ENCODE data around the gene FIBCD1. TPM values are rescaled to one million over a fixed set of nuclear protein-coding genes. Genes with fewer than 3 reads are reported as not detected.
A peak's percentile ranks its signal among the peaks of the same experiment; 100 is the strongest.

FIBCD1 gene
- total RNA-seq, 1 donor from 2014 or later, result not detected

- intact Hi-C loops (cut with micrococcal nuclease), result loop anchor here (1.0 to 5.0 kb wide), 2 partner anchors 75 to 229 kb away; no protein-coding TSS in a partner anchor
- Mint-ChIP-seq H3K36me3 (ENCODE audit: low read depth) (no peaks in the 10 kb centered on the region), H3K27ac (no peak overlapping the region), H3K4me3 (no peak overlapping the region), H3K27me3 (peaks cover 38% of the 10 kb centered on the region), H3K9me3 (no peaks in the 10 kb centered on the region), H3K4me1 (peaks cover 6% of the 10 kb centered on the region)
- DNase-seq, result peak; percentile 92
These were observed 1.9 kb upstream of the FIBCD1 start for GRCh38 chr9:130940693-130941576.

- Mint-ChIP-seq H3K27ac (no peak overlapping the region), H3K27me3 (peaks cover 44% of the 10 kb centered on the region), H3K4me1 (peaks cover 6% of the 10 kb centered on the region), H3K36me3 (ENCODE audit: low read depth) (no peaks in the 10 kb centered on the region), H3K9me3 (no peaks in the 10 kb centered on the region), H3K4me3 (no peak overlapping the region)
- DNase-seq, result no peak
- intact Hi-C loops (cut with micrococcal nuclease), result loop anchor here (5.0 kb wide), 1 partner anchor 228 kb away; no protein-coding TSS in a partner anchor
These were observed 1.0 kb upstream of the FIBCD1 start for GRCh38 chr9:130940027-130940549.

GRCh38 chr9:130939405-130940026, 469 bp upstream of the FIBCD1 start:
- Mint-ChIP-seq H3K27me3 (peaks cover 48% of the 10 kb centered on the region), H3K4me1 (peaks cover 6% of the 10 kb centered on the region), H3K36me3 (ENCODE audit: low read depth) (no peaks in the 10 kb centered on the region), H3K27ac (no peak overlapping the region), H3K4me3 (no peak overlapping the region), H3K9me3 (no peaks in the 10 kb centered on the region)
- no peak for DNase-seq
- intact Hi-C loops (cut with micrococcal nuclease), result loop anchor here (5.0 kb wide), 1 partner anchor 227 kb away; no protein-coding TSS in a partner anchor

- no peaks in the 10 kb centered on the region for H3K9me3 Mint-ChIP-seq
- peak overlapping the region; percentile 51 for H3K4me3 Mint-ChIP-seq
- no peak overlapping the region for H3K27ac Mint-ChIP-seq
- no peaks in the 10 kb centered on the region for H3K36me3 Mint-ChIP-seq (ENCODE audit: low read depth)
- peaks cover 48% of the 10 kb centered on the region for H3K27me3 Mint-ChIP-seq
- H3K4me1 Mint-ChIP-seq, result peaks cover 6% of the 10 kb centered on the region
- DNase-seq, result no peak
- intact Hi-C loops (cut with micrococcal nuclease), result no loop called here
These were observed 829 bp downstream of the FIBCD1 start for GRCh38 chr9:130938184-130938651.

GRCh38 chr9:130937146-130938076, 1.6 kb downstream of the FIBCD1 start:
- H3K27me3 Mint-ChIP-seq, result peaks cover 55% of the 10 kb centered on the region
- peaks cover 6% of the 10 kb centered on the region for H3K4me1 Mint-ChIP-seq
- DNase-seq, result no peak
- intact Hi-C loops (cut with micrococcal nuclease), result no loop called here
- H3K4me3 Mint-ChIP-seq, result peak overlapping the region; percentile 51
- H3K27ac Mint-ChIP-seq, result no peak overlapping the region
- H3K9me3 Mint-ChIP-seq, result no peaks in the 10 kb centered on the region
- no peaks in the 10 kb centered on the region for H3K36me3 Mint-ChIP-seq (ENCODE audit: low read depth)

GRCh38 chr9:130936285-130937117, 2.5 kb downstream of the FIBCD1 start:
- H3K4me3 Mint-ChIP-seq, result peak overlapping the region; percentile 17
- peaks cover 59% of the 10 kb centered on the region for H3K27me3 Mint-ChIP-seq
- intact Hi-C loops (cut with micrococcal nuclease), result no loop called here
- H3K4me1 Mint-ChIP-seq, result peaks cover 6% of the 10 kb centered on the region
- no peaks in the 10 kb centered on the region for H3K9me3 Mint-ChIP-seq
- no peak for DNase-seq
- no peak overlapping the region for H3K27ac Mint-ChIP-seq
- no peaks in the 10 kb centered on the region for H3K36me3 Mint-ChIP-seq (ENCODE audit: low read depth)

- Mint-ChIP-seq H3K36me3 (ENCODE audit: low read depth) (no peaks in the 10 kb centered on the region), H3K4me1 (peaks cover 4% of the 10 kb centered on the region), H3K4me3 (no peak overlapping the region), H3K9me3 (no peaks in the 10 kb centered on the region), H3K27me3 (peaks cover 54% of the 10 kb centered on the region), H3K27ac (no peak overlapping the region)
- DNase-seq, result no peak
- intact Hi-C loops (cut with micrococcal nuclease), result no loop called here
These were observed 3.3 kb downstream of the FIBCD1 start for GRCh38 chr9:130935648-130936271.

GRCh38 chr9:130934702-130935647, 4.1 kb downstream of the FIBCD1 start:
- intact Hi-C loops (cut with micrococcal nuclease), result no loop called here
- no peak for DNase-seq
- Mint-ChIP-seq H3K4me1 (peaks cover 2% of the 10 kb centered on the region), H3K9me3 (no peaks in the 10 kb centered on the region), H3K36me3 (ENCODE audit: low read depth) (no peaks in the 10 kb centered on the region), H3K27me3 (peaks cover 47% of the 10 kb centered on the region), H3K4me3 (no peak overlapping the region), H3K27ac (no peak overlapping the region)

- no peak for DNase-seq
- intact Hi-C loops (cut with micrococcal nuclease), result no loop called here
- Mint-ChIP-seq H3K4me3 (no peak overlapping the region), H3K4me1 (peaks cover 2% of the 10 kb centered on the region), H3K9me3 (no peaks in the 10 kb centered on the region), H3K27me3 (peaks cover 46% of the 10 kb centered on the region), H3K27ac (no peak overlapping the region), H3K36me3 (ENCODE audit: low read depth) (no peaks in the 10 kb centered on the region)
These were observed 4.8 kb downstream of the FIBCD1 start for GRCh38 chr9:130934246-130934645.

- Mint-ChIP-seq H3K9me3 (no peaks in the 10 kb centered on the region), H3K4me1 (no peaks in the 10 kb centered on the region), H3K27ac (no peak overlapping the region), H3K27me3 (peaks cover 44% of the 10 kb centered on the region), H3K4me3 (no peak overlapping the region), H3K36me3 (ENCODE audit: low read depth) (no peaks in the 10 kb centered on the region)
- no peak for DNase-seq
- intact Hi-C loops (cut with micrococcal nuclease), result no loop called here
These were observed 5.7 kb downstream of the FIBCD1 start for GRCh38 chr9:130933114-130934046.

All from activated CD4-positive, alpha-beta T cell treated with anti-CD3 and anti-CD28 coated beads, Interleukin-2, amount 10 ng/mL, durations not matched to agents 24 days and 14 days (primary cell).